NCI-H1694 treated with DMSO at 0.1 percent for 48 hours (cell line): ENCODE measurements around the gene CSGALNACT2.
"Not testable (repeated sequence)": the region's sequence is repeated elsewhere in the genome, so short reads cannot be mapped to it uniquely, and the experiment has no call there.

Experiments
- DNase-seq: peaks from one replicate; lab custom pipeline; 2025; lab: John Stamatoyannopoulos, UW

The CSGALNACT2 gene

DNA sequence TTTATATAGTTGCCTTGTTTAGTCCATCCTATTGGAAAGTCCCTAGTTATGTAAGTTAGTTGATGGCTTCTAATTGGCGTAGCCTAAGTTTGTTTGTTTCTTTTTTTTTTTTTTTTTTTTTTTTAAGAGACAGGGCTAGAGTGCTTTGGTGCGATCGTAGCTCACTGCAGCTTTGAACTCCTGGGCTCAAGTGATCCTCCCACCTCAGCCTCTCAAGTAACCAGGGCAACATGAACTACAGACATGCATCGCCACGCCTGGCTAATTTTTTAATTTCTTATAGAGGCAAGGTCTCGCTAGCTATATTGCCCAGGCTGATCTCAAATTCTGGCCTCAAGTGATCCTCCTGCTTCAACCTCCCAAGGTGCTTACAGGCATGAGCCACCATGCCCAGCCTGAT, 7.1 kb downstream of the CSGALNACT2 start:
- DNase-seq: no peak

GRCh38 chr10:43145936-43146335, 7.7 kb downstream of the CSGALNACT2 start:
- not testable (repeated sequence) for DNase-seq

GRCh38 chr10:43151371-43151770, 13.1 kb downstream of the CSGALNACT2 start:
- DNase-seq: no peak

- no peak for DNase-seq
Observed at GRCh38 chr10:43153901-43154300, 15.7 kb downstream of the CSGALNACT2 start.

GRCh38 chr10:43155221-43155620, 17.0 kb downstream of the CSGALNACT2 start:
- DNase-seq: no peak

DNA sequence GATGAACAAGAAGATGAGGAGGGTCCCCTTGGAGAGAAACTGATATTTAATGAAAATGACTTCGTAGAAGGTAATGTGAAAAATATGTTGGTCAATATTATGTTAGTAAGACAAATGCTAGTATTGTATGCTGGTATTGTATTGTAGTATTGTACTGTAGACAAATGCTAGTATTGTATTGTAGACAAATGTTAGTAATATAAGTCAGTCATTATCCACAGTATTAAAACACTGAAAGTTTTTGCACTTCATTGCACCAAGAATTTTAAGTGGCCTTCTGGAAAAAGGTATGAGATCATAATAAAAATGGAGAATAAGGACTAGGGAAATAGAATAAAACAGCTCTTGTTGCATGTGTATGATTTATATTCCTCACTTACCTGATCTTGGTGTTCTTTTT, 17.5 kb downstream of the CSGALNACT2 start:
- no peak for DNase-seq

DNA sequence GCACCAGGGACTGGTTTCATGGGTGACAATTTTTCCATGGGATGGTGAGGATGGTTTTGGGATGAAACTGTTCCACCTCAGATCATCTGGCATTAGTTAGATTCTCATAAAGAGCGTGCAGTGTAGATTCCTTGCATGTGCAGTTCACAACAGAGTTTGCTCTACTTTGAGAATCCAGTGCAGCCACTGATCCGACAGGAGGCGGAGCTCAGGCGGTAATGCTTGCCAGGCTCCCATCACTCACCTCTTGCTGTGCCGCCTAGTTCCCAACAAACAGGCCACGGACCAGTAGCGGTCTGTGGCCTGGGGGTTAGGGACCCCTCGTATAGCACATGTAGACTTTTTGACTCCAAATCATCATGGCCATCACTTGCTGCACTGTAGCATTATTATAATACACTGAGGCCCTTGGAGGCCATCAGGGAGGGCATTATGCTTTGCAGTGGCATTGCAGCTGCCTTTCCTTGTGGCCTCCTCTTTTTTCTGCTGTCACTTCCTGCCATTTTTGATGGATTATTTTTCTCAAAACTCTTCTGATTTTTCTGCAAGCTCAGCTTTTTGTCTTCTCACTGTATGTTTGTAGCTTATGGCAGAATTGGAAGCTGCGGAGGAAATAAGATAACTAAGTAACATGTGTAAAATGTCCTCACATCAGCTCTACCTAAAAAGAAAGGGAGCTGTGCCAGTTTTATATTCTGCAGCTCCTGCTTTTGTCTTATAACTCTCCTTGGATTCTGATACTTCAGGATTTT, 18.5 kb downstream of the CSGALNACT2 start:
- no peak for DNase-seq

DNA sequence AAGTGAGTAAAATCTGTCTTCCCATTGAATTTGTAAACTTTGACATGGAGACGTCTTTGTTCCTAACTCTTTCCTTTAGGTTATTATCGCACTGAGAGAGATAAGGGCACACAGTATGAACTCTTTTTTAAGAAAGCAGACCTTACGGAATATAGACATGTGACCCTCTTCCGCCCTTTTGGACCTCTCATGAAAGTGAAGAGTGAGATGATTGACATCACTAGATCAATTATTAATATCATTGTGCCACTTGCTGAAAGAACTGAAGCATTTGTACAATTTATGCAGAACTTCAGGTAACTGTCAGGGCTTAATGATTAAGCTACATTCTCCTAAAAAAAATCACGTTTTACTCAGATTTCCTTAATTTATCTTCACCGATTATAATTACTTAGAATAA, 20.4 kb downstream of the CSGALNACT2 start:
- no peak for DNase-seq

DNA sequence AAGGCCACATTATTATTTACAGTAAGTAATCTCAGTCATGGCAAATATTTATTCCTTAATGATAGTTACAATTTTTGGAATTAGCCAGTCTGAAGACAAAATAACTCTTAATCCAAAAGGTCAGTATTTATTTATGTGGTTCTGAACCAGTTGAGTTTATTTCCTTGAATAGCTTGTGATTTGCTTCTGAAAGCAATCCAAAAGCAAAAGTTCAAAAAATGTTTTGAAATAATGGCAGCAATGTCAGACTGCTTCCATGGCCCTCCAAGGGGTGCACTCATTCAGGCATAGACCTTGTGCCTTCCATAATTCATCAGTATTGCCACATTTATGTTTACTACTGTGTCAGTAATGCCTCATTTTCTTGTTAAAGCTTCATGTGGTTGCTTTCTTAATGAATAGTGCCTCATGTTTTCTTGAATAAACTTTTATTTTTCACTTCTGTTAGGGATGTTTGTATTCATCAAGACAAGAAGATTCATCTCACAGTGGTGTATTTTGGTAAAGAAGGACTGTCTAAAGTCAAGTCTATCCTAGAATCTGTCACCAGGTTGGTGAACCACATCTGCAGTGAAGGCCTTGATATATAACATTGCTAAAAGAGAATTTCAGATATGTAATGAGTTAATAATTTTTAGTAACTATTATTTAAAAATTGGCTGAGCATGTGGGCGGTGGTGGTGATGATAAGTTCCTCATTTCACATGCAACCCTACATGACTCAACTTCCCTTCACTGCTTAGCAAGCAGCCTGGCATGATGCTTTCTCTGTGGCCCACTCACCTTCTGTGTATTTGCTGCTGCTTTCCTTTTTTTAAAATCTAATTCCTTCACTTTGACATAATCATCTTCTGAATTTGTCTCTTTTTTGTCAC, 22.0 kb downstream of the CSGALNACT2 start:
- no peak for DNase-seq

DNA sequence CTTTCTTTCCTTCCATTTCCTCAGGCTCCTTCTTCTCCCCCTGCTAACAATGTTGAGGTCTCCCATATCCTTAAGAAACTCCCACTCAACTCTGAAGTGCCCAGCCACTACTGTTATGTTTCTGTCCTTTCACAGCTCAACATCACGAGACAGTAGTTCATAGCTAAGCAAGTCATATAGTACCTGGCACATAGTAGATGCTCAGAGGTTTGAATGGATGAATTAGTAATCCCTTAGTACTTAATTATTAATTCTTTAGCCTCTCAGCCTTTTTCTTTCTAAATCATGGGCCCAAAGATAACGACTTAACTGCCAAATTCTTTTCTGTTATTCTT, 22.6 kb downstream of the CSGALNACT2 start:
- no peak for DNase-seq

GRCh38 chr10:43162604-43163003, 24.4 kb downstream of the CSGALNACT2 start:
- no peak for DNase-seq

DNA sequence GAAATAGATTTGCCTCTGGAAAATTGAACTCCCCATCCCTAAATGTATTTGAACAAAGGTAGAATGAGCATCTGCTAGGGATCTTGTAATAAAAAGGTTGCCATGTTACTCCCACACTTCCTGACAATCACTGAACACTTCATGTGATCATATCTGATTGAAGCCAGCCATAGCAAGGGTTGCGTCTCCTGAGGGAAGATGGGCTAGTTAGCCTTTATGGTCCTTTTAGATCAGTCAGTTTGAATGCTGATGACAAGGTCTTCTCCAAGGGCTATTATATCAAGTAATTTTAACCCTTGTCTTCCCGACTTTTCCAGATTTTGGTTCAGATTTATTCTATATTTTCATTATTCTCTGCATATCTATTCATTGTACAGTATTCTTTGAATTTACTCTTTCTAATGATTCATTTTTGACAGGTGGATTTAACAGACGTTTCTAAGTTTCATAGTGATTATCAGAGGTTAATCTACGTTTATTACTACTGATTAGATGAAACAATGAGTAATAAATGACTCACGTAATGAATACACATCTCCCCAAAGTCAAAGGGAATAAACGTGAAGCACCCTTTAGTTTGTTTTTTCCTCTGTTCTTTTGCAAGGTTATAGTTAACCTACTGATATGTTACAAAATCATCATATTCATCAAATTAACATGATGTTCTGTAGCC, 28.1 kb downstream of the CSGALNACT2 start:
- DNase-seq: no peak

DNA sequence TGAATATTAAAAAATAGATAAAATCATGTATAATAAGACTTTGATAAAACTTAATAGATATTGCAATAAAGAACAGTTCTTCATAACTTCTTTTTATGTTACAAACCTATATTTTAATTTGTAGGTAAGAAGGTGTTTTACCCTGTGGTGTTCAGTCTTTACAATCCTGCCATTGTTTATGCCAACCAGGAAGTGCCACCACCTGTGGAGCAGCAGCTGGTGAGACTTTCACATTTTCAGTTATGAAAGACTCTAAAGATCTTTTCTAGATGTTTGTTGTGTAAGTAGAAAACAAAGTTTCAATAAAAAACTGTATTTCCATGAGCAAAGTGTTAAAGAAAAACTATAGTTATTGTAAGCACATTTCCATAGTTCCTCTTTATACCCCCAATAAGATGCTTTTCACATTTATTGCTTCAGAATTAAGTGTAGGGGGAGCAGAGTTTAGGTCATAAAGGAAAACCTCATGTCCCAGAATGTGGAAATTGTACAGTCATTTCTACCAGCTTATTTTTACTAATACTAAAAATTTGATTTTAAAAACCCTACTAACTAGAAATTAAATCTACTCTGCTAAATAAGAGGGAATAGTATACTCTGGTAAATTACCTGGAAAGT, 28.7 kb downstream of the CSGALNACT2 start:
- no peak for DNase-seq

DNA sequence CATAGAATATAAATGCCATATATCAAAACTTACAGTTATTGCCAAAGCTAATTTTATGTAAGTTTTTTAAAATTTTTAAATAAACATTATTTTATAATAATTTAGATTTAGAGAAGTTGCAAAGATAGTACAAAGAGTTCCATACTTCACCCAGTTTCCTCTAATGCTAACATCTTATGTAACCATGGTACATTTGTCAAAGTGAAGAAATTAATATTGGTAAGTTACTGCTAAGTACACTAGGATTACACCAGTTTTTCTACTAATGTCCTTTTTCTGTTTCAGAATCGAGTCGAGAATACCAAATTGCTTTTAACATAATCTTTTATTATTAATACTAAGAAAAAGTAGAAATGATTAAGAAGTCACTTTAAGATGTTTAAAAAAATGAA, 29.2 kb downstream of the CSGALNACT2 start:
- no peak for DNase-seq

GRCh38 chr10:43170491-43170890, 32.2 kb downstream of the CSGALNACT2 start:
- no peak for DNase-seq

GRCh38 chr10:43172645-43173044, 34.4 kb downstream of the CSGALNACT2 start:
- no peak for DNase-seq

- DNase-seq: no peak
Observed at GRCh38 chr10:43173120-43173519, 34.9 kb downstream of the CSGALNACT2 start.

DNA sequence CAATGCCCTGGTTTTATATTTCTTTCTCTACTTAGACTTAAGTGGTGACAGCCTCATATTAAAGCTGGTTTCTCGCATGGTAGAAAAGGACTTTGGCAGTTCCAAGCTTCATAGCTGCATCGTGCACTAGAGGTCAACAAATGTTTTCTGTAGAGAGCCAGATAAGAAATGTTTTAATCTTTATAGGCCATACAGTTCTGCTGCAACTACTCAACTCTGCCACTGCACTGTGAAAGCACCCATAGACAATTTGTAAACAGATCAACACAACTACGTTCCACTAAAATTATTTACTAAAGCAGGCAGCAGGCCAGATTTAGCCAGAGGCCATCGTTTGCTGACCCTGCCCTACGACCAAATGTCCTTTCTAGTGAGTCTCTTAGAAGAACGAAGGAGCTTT, 36.7 kb downstream of the CSGALNACT2 start:
- DNase-seq: no peak

DNA sequence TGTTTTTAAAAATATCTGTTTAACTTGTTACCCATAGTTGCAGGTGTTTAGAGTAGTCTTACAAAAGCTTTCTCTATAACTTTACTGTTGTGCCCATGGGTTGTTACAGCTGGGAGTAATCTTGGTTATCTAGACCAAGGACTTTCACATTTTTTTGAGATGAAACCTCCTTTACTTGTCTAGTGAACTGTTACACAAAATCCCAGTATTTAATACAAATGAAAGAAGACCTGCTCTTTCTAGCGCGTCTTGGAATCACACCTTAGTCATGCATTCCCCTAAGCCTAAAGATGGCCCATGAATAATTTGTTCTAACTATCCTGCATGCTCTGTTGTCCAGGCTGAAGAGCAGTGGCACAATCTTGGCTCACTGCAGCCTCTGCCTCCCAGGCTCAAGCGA, 38.0 kb downstream of the CSGALNACT2 start:
- no peak for DNase-seq

DNA sequence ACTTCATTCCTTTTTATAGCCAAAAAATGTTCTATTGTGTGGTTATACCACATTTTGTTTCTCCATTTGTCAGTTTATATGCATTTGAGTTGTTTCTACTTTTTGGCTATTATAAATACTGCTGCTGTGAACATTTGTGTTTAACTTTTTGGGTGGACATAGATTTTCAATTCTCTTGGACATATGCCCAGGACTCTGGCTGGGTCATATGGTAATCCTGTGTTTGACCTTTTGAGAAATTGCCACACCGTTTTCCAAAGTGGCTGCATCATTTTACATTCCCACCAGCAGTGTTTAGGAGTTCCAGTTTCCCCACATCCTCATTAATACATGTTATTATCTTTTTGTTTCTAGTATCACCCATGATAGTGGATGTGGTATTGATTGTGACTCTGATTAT, 39.4 kb downstream of the CSGALNACT2 start:
- DNase-seq: no peak

- no peak for DNase-seq
Observed at GRCh38 chr10:43181146-43181545, 42.9 kb downstream of the CSGALNACT2 start.

DNA sequence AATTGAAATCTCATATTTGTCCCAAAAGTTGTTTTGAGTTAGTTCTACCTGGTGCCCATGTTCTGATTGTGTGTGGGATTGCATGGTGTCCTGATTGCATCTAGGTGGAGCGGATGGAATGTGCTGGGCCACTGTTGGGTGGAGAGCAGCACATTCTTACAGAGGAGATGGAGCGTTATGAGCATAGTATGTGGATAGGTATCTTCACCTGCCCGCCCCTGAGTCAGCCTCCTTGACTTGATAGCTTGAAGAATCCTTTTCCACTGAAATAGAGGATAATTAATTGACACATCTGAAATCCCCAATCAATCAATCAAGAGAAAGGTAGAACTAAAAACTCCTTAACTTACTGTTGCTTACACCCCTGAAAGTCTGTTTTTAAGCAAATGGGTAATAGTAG, 45.5 kb downstream of the CSGALNACT2 start:
- DNase-seq: not testable (repeated sequence)
